ENCODE data around the gene SMARCD3. TPM values are rescaled to one million over a fixed set of nuclear protein-coding genes. Genes with fewer than 3 reads are reported as not detected.
A peak's percentile ranks its signal among the peaks of the same experiment; 100 is the strongest.

SMARCD3 gene
- total RNA-seq, 1 donor from 2014 or later: 8.1 TPM

GRCh38 chr7:151249034-151249731, 689 bp upstream of the SMARCD3 start:
- no peak for DNase-seq (ENCODE audit: low read depth)
- H3K4me3 ChIP-seq (ENCODE audit: low read depth, low read length): peak overlapping the region; percentile 78
- TF ChIP-seq CTCF (conservative IDR thresholded peaks at IDR 0.05; ENCODE audit: low read depth, low read length): no peak

DNA sequence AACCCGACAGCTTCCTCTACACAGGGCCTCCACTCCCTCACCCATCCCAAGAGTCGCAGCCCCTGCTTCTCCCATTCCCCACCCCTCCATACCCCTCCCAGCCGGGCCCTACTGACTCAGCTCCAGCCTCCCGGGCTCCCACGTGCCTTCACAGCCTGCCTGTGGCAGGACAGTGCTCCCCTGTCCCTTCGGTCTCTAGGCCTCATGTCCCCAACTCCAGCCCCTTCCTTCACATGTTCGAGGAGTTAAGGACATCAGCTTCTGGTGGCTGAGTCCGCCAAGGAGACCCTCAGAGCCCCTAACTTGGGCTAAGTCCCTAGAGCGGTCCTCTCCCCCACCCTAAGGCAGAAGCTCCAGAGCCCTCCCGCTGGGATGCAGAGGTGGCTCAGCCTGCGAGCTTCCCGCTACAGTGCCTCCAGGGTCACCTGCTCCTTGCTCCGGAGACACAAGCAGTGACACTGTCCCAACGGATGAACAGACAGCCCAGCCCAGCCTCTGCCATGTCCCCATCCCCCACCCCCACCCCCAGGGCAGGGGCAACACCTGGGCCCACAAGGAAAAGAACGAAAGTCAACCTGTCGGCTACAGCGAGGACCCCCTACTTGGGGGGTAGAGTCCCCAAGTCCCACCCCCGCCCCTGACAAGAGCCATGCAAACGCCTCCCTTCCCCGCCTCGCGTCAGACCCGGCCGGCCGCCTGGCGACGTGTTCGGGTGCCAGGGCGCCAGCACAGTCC, 716 bp downstream of the SMARCD3 start:
- no peak for DNase-seq (ENCODE audit: low read depth)
- peak overlapping the region; percentile 78 for H3K4me3 ChIP-seq (ENCODE audit: low read depth, low read length)
- no peak for TF ChIP-seq CTCF (conservative IDR thresholded peaks at IDR 0.05; ENCODE audit: low read depth, low read length)

- H3K4me3 ChIP-seq (ENCODE audit: low read depth, low read length): peak overlapping the region; percentile 78
- DNase-seq (ENCODE audit: low read depth): no peak
- TF ChIP-seq CTCF (conservative IDR thresholded peaks at IDR 0.05; ENCODE audit: low read depth, low read length): no peak
These were observed 1.5 kb downstream of the SMARCD3 start for GRCh38 chr7:151246851-151247580.

- DNase-seq (ENCODE audit: low read depth): no peak
- H3K4me3 ChIP-seq (ENCODE audit: low read depth, low read length): no peak overlapping the region
- no peak for TF ChIP-seq CTCF (conservative IDR thresholded peaks at IDR 0.05; ENCODE audit: low read depth, low read length)
These were observed 2.2 kb downstream of the SMARCD3 start for GRCh38 chr7:151246102-151246850.

DNA sequence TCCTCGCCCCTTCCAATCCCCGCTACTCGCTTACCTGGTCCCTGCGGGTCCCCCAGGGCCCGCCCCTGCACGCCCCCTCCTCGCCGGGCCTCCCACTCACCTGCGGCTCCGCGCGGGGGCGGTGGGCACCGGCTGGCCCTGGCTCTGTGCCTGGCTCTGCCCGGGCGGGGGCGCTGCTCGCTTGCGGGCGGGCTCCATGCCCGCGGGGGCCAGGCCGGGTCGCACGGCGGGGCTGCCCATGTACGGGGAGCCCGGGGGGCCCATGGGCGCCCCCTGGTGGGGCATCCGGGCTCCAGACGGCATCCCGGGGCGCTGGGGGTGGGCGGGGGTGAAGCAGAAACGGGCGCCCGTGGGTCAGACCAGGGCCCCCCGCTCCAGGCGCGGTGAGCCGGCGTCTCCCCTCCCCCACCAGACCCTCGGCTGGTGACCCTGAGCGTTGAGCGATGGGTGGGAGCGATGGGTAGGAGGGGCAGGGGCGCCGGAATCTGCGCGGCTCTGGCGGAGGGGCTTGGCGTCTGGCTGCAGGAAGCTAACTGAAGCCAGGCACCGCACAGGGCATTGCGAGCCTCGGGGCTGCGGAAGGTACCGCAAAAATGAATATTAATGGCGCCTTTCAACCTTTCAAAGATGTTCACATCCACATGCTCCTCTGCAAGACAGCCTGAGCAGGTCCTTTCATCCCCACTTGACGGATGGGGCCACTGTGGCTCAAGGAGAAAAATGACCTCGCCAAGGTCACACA, 3.0 kb downstream of the SMARCD3 start:
- TF ChIP-seq CTCF (conservative IDR thresholded peaks at IDR 0.05; ENCODE audit: low read depth, low read length): peak; percentile 43
- H3K4me3 ChIP-seq (ENCODE audit: low read depth, low read length): peak overlapping the region; percentile 22
- no peak for DNase-seq (ENCODE audit: low read depth)

DNA sequence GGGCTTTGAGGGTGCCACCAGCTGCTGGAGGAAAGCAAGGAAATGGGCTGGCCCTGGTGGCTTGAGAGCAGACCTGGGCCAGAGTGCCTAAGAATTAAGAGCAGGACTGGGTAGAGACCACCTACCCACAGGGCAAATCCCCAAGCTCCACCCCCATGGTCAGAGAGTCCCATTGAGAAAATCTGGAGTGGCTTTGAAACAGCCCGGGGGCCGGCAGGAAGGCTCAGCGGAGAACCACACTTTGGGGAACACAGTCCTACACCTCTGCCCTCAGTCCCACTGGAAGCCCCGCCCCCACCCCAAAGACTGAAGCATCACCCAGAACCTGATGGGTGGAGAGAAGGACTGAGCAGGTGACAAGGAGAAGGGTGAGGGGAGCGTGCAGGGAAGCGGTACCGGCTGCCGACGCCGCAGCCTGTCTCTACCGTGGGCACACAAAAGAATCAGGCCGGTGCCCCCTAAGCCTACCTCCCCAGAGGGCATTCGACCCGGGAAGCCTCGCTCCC, 3.6 kb downstream of the SMARCD3 start:
- H3K4me3 ChIP-seq (ENCODE audit: low read depth, low read length): peak overlapping the region; percentile 22
- DNase-seq (ENCODE audit: low read depth): no peak
- no peak for TF ChIP-seq CTCF (conservative IDR thresholded peaks at IDR 0.05; ENCODE audit: low read depth, low read length)

All from epithelial cell of proximal tubule (primary cell).